DOHH2 (cell line): ENCODE results near the gene ARID1B.

Experiments
- EZH2phosphoT487 ChIP-seq: fragments of 200-600 bp; sonication (generic); IDR thresholded peaks from 2 replicates; pipeline ENCODE4 v1.6.1; 2017; ENCODE audit warnings: borderline replicate concordance, mild to moderate bottlenecking, antibody characterized with exemption, low read length, moderate library complexity, mixed read lengths
- TF ChIP-seq, protein P1 (sequence below): fragments of 200-600 bp; sonication (generic); IDR thresholded peaks from one replicate; pipeline ENCODE4 v1.5.1; 2014; ENCODE audit warnings: antibody characterized with exemption, mild to moderate bottlenecking, low read depth, low read length; ENCODE audit not compliant: poor library complexity, severe bottlenecking

DNA sequence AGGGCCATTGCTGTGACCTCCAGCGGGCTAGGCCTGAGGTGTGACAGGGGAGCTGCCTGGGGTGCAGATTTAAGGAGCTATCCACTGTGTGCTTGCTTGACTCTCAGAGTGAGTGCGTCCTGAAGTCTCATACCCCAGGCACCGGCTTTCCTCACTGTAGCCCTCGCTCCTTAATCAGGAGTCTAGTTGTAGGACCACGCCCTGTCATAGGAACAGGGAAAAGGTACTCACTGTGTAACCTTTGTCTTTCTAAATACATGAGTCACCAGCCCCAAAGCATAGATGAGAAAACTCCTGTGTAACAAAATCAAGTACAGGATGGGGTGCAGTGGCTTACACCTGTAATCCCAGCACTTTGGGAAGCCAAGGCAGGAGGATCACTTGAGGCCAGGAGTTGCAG, 404.5 kb downstream of the ARID1B start:
- TF ChIP-seq, protein P1, sequence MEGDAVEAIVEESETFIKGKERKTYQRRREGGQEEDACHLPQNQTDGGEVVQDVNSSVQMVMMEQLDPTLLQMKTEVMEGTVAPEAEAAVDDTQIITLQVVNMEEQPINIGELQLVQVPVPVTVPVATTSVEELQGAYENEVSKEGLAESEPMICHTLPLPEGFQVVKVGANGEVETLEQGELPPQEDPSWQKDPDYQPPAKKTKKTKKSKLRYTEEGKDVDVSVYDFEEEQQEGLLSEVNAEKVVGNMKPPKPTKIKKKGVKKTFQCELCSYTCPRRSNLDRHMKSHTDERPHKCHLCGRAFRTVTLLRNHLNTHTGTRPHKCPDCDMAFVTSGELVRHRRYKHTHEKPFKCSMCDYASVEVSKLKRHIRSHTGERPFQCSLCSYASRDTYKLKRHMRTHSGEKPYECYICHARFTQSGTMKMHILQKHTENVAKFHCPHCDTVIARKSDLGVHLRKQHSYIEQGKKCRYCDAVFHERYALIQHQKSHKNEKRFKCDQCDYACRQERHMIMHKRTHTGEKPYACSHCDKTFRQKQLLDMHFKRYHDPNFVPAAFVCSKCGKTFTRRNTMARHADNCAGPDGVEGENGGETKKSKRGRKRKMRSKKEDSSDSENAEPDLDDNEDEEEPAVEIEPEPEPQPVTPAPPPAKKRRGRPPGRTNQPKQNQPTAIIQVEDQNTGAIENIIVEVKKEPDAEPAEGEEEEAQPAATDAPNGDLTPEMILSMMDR = no peak
- TF ChIP-seq EZH2phosphoT487 = no peak
